Esophagus muscularis mucosa (tissue), 4 donors: ENCODE measurements around the gene RGS16. TPM values are rescaled to one million over a fixed set of nuclear protein-coding genes. Genes with fewer than 3 reads are reported as not detected.
A peak's percentile ranks its signal among the peaks of the same experiment; 100 is the strongest.

Experiments used
- DNase-seq: peaks from one replicate; pipeline ENCODE4 v3.0.0-alpha.2; 2017; ENCODE audit errors: extremely low spot score
- H3K27ac ChIP-seq, 4 donors: fragments of 200-600 bp; sonication (generic); replicated peaks in 1 of 4; 1 replicate in 3 of 4; 2 replicates in 1 of 4; pipeline ENCODE4 v1.5.1; 2016 to 2019; ENCODE audit warnings: mild to moderate bottlenecking in 1 of 4
- H3K27me3 ChIP-seq, 4 donors: fragments of 200-600 bp; sonication (generic); one replicate each; pipeline versions ENCODE4 v1.5.1 to v1.6.0; 2016 to 2019
- H3K36me3 ChIP-seq, 4 donors: fragments of 200-600 bp; sonication (generic); one replicate each; pipeline ENCODE4 v1.5.1; 2016 to 2019
- H3K4me1 ChIP-seq, 4 donors: fragments of 200-600 bp; sonication (generic); one replicate each; pipeline ENCODE4 v1.5.1; 2016 to 2019
- H3K4me3 ChIP-seq, 4 donors: fragments of 200-600 bp; sonication (generic); 1 replicate in 2 of 4; 2 replicates in 2 of 4; pipeline ENCODE4 v1.5.1; 2016 to 2019; ENCODE audit warnings: mild to moderate bottlenecking in 4 of 4, moderate library complexity in 1 of 4
- H3K9me3 ChIP-seq, 4 donors: fragments of 200-600 bp; sonication (generic); 1 replicate in 3 of 4; 2 replicates in 1 of 4; pipeline ENCODE4 v1.5.1; 2016 to 2019
- EP300 ChIP-seq: sonication (generic); formaldehyde crosslinking; IDR thresholded peaks from one replicate; pipeline ENCODE4 v1.6.1; 2017; ENCODE audit warnings: antibody characterized with exemption
- POLR2A ChIP-seq: fragments of 450-650 bp; IDR thresholded peaks from one replicate; pipeline ENCODE4 v1.6.1; 2017; ENCODE audit warnings: antibody characterized with exemption, moderate library complexity, mild to moderate bottlenecking, low read depth
- POLR2AphosphoS5 ChIP-seq, 2 donors: sonication (generic); formaldehyde crosslinking; IDR thresholded peaks; one replicate each; pipeline ENCODE4 v1.6.1; 2017; ENCODE audit warnings: antibody characterized with exemption in 2 of 2
- WGBS: methylation state at CpG from one replicate; pipeline ENCODE4 v1.1.5; 2018; 5-methylcytosine and 5-hydroxymethylcytosine counted together
- intact Hi-C: fragments of 100-400 bp; cut with DNase I; formaldehyde crosslinking; loops from one replicate; pipeline ENCODE4 v1.15.1; 2023
- total RNA-seq, 4 donors: library from RNA; depleted of rRNA; stranded (reverse); fragments of >200 nt; gene quantifications; one replicate each; pipeline versions ENCODE4 v1.1.0 to v1.2.1, GENCODE V29; 2016
- TF ChIP-seq, protein P1 (sequence below), 3 experiments: fragments of 200-600 bp in 2 of 3; fragments of 450-650 bp in 1 of 3; sonication (generic) in 2 of 3; IDR thresholded peaks; one replicate each; pipeline ENCODE4 v1.5.1; 2017 to 2019; ENCODE audit warnings: antibody characterized with exemption in 3 of 3, mild to moderate bottlenecking in 2 of 3, moderate library complexity in 1 of 3

Gene RGS16
- total RNA-seq, 4 donors from 2014 or later, result 0.83 to 19.7 (median 2.2) TPM

DNA sequence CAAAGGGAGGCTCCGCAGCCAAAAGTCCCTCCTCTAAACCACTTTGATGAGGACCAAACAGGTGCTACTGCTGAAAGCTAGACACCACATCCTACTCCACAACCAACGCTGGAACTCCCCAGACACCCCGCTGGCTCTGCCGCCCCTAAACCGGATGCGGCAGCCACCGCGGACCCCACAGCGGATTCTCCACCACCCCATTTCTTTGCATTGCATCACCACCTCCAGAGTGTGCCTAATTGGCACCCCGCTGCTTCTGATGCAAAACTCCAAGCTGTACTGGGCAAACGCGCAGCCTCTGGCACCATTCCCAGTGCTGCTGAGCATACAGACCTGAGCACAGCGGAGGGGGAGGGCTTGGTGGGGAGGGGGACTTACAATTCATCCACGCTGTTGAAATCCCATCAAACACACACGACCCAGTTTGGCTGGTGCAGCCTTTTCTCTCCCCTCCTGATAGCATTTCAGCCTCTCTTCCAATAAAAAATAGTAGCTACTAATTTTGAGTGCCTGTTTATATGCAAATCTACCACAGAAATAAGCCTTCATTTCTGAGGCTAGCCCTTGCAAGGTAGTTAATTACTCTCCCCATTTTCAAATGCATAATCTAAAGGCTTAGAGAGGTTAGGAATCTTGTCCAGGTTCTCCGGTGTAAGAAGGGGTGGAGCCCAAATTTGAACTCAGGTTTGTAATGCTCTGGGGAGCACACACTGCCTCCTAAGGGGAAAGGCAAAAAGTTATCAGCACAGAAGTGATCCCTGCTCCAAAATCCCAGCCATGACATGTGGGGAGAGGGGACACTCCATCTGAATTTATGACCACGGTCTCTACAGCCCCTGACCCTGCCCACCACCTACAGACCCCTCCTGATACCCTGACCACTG, 12.2 kb upstream of the RGS16 start:
- Histone ChIP-seq H3K4me1 (peaks cover 20 to 40% (median 33%) of the 10 kb centered on the region in 4 donors), H3K9me3 (no peaks in the 10 kb centered on the region), H3K27ac (peak overlapping the region; percentile 90 to 95 (median 92)), H3K36me3 (no peaks in the 10 kb centered on the region), H3K27me3 (no peaks in the 10 kb centered on the region), H3K4me3 (peak overlapping the region; percentile 54 to 63 (median 58))
- no peak for DNase-seq
- intact Hi-C loops, result loop anchor here (5.0 kb wide), 1 partner anchor 61 kb away; no protein-coding TSS in a partner anchor
- WGBS, result 13% methylated on average over 14 of the region's 17 CpGs
- TF ChIP-seq POLR2A (no peak), POLR2AphosphoS5 (IDR thresholded peaks at IDR 0.05) (peak; percentile 17 to 57)

- Histone ChIP-seq H3K27me3 (no peaks in the 10 kb centered on the region), H3K36me3 (no peaks in the 10 kb centered on the region), H3K9me3 (no peaks in the 10 kb centered on the region), H3K4me1 (peaks cover 20 to 40% (median 33%) of the 10 kb centered on the region in 4 donors), H3K4me3 (peak overlapping the region; percentile 54 to 63 (median 58)), H3K27ac (peak overlapping the region; percentile 90 to 95 (median 92))
- TF ChIP-seq EP300 (no peak), POLR2AphosphoS5 (IDR thresholded peaks at IDR 0.05) (no peak), POLR2A (no peak)
- TF ChIP-seq, protein P1, sequence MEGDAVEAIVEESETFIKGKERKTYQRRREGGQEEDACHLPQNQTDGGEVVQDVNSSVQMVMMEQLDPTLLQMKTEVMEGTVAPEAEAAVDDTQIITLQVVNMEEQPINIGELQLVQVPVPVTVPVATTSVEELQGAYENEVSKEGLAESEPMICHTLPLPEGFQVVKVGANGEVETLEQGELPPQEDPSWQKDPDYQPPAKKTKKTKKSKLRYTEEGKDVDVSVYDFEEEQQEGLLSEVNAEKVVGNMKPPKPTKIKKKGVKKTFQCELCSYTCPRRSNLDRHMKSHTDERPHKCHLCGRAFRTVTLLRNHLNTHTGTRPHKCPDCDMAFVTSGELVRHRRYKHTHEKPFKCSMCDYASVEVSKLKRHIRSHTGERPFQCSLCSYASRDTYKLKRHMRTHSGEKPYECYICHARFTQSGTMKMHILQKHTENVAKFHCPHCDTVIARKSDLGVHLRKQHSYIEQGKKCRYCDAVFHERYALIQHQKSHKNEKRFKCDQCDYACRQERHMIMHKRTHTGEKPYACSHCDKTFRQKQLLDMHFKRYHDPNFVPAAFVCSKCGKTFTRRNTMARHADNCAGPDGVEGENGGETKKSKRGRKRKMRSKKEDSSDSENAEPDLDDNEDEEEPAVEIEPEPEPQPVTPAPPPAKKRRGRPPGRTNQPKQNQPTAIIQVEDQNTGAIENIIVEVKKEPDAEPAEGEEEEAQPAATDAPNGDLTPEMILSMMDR (IDR thresholded peaks at IDR 0.05), result no peak
- no peak for DNase-seq
- intact Hi-C loops, result loop anchor here (5.0 kb wide), 1 partner anchor 62 kb away; no protein-coding TSS in a partner anchor
- 34% methylated on average over 11 of the region's 11 CpGs for WGBS
These were observed 11.4 kb upstream of the RGS16 start for GRCh38 chr1:182615468-182616129.

DNA sequence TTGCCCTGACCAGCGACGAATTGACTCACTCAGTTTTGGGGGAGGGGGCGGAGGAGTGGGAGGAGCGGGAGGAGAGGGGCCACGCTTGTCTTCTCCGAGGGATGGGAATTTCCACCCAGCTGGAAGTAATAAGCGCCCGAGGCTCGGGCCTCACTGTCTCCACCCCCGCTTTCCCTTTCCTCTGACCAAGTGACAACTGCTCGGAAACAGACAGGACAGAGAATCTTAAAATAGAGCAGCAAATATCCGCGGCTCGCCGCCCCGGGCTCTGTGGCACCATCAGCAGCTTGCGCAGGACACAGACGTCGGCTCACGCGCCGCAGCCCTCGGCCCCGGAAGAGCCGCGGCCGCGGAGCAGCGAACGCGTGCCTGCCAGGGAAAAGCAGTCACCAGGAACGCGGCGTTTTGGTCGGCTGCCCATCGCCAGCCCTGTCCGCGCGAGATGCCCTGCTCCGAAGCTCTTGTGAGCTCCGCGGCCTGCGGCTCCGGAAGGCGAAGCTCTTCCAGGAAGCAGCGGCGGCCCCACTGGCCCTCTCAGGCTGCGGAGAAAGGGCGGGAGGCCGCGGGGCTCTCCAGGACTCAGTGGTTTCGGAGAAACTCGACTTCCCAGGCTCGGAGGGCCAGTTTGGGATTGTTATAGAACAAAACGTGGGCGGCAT, 10.7 kb upstream of the RGS16 start:
- H3K9me3 ChIP-seq, result no peaks in the 10 kb centered on the region
- intact Hi-C loops, result loop anchor here (5.0 kb wide), 1 partner anchor 62 kb away; no protein-coding TSS in a partner anchor
- TF ChIP-seq EP300, result peak; percentile 50
- TF ChIP-seq, protein P1 (IDR thresholded peaks at IDR 0.05), result no peak
- TF ChIP-seq POLR2A, result peak; percentile 23
- peak; percentile 86 to 87 for TF ChIP-seq POLR2AphosphoS5 (IDR thresholded peaks at IDR 0.05)
- DNase-seq, result peak; percentile 95
- peak overlapping the region; percentile 90 to 95 (median 92) for H3K27ac ChIP-seq
- H3K27me3 ChIP-seq, result no peaks in the 10 kb centered on the region
- 4% methylated on average over 53 of the region's 56 CpGs for WGBS
- H3K4me1 ChIP-seq, result peaks cover 20 to 40% (median 33%) of the 10 kb centered on the region in 4 donors
- H3K36me3 ChIP-seq, result no peaks in the 10 kb centered on the region
- peak overlapping the region; percentile 54 to 63 (median 58) for H3K4me3 ChIP-seq

DNA sequence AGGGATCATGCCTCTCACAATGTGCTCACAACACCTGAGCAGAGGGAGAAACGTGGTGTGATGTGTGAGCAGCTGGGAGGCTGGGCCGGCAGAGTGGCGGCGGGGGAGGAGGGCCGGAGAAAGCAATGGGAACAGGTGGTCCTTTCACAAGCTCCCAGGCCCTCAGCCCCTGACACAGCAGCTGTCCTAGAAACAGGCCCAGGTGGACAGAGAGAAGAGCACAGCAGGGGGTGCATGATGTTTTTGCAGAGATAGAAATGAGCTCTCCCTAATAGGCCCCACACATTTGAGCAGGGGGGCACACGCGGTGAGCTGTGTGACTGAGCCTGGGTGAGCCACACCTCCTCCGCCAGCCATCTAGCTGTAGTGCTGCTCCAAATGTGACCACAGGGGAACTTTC, 7.6 kb upstream of the RGS16 start:
- DNase-seq, result no peak
- Histone ChIP-seq H3K9me3 (no peaks in the 10 kb centered on the region), H3K4me3 (no peak overlapping the region), H3K4me1 (peaks cover 20 to 33% (median 27%) of the 10 kb centered on the region in 4 donors), H3K36me3 (no peaks in the 10 kb centered on the region), H3K27me3 (no peaks in the 10 kb centered on the region), H3K27ac (no peak overlapping the region)
- TF ChIP-seq POLR2A (no peak), EP300 (no peak), POLR2AphosphoS5 (IDR thresholded peaks at IDR 0.05) (no peak)
- TF ChIP-seq, protein P1 (IDR thresholded peaks at IDR 0.05), result no peak
- WGBS, result 92% methylated on average over 7 of the region's 8 CpGs
- intact Hi-C loops, result no loop called here
